Measurements from ENCODE around the gene SPINT1. TPM values are rescaled to one million over a fixed set of nuclear protein-coding genes. Genes with fewer than 3 reads are reported as not detected.

SPINT1 gene
- total RNA-seq, 1 experiment from 2014 or later, result not detected

GRCh38 chr15:40828447-40829036 is 15.3 kb upstream of the SPINT1 start, which contains the start of gene PPP1R14D:
Gene PPP1R14D (minus strand): TSS chr15:40828708. CDS start chr15:40828641, 67 bp downstream.
- DNase-seq (ENCODE audit: low read depth), result no peak

GRCh38 chr15:40829115-40829514 is 14.7 kb upstream of the SPINT1 start:
- DNase-seq (ENCODE audit: low read depth), result no peak

- DNase-seq (ENCODE audit: low read depth), result peak; percentile 76
These were observed 13.0 kb upstream of the SPINT1 start for GRCh38 chr15:40830884-40831283.

GRCh38 chr15:40831861-40832260 is 12.0 kb upstream of the SPINT1 start:
- no peak for DNase-seq (ENCODE audit: low read depth)

GRCh38 chr15:40832903-40833302 is 10.9 kb upstream of the SPINT1 start:
- no peak for DNase-seq (ENCODE audit: low read depth)

- no peak for DNase-seq (ENCODE audit: low read depth)
These were observed 7.8 kb upstream of the SPINT1 start for GRCh38 chr15:40836020-40836419.

- no peak for DNase-seq (ENCODE audit: low read depth)
These were observed 5.1 kb upstream of the SPINT1 start for GRCh38 chr15:40838756-40839155.

GRCh38 chr15:40841741-40842140 is 2.1 kb upstream of the SPINT1 start:
- no peak for DNase-seq (ENCODE audit: low read depth)

GRCh38 chr15:40843261-40843884 is 475 bp upstream of the SPINT1 start:
- no peak for DNase-seq (ENCODE audit: low read depth)

- no peak for DNase-seq (ENCODE audit: low read depth)
These were observed 815 bp downstream of the SPINT1 start for GRCh38 chr15:40844696-40845030.

- no peak for DNase-seq (ENCODE audit: low read depth)
These were observed 1.2 kb downstream of the SPINT1 start for GRCh38 chr15:40845036-40845435.

GRCh38 chr15:40845511-40846284 is 1.9 kb downstream of the SPINT1 start:
- no peak for DNase-seq (ENCODE audit: low read depth)

GRCh38 chr15:40846841-40847222 is 3.0 kb downstream of the SPINT1 start:
- no peak for DNase-seq (ENCODE audit: low read depth)

- DNase-seq (ENCODE audit: low read depth), result no peak
These were observed 3.5 kb downstream of the SPINT1 start for GRCh38 chr15:40847223-40847961.

GRCh38 chr15:40850576-40851112 is 6.8 kb downstream of the SPINT1 start:
- no peak for DNase-seq (ENCODE audit: low read depth)

GRCh38 chr15:40852529-40852928 is 8.7 kb downstream of the SPINT1 start:
- DNase-seq (ENCODE audit: low read depth), result no peak

GRCh38 chr15:40853241-40853890 is 9.5 kb downstream of the SPINT1 start:
- no peak for DNase-seq (ENCODE audit: low read depth)

GRCh38 chr15:40854161-40854560 is 10.3 kb downstream of the SPINT1 start:
- DNase-seq (ENCODE audit: low read depth), result no peak

GRCh38 chr15:40855706-40856234 is 11.9 kb downstream of the SPINT1 start:
- DNase-seq (ENCODE audit: low read depth), result no peak

GRCh38 chr15:40856746-40857145 is 12.9 kb downstream of the SPINT1 start:
- DNase-seq (ENCODE audit: low read depth), result no peak

Measured in LHCN-M2 (cell line).